SK-N-SH (cell line): Measurements from ENCODE around the gene RIN3. TPM values are rescaled to one million over a fixed set of nuclear protein-coding genes. Genes with fewer than 3 reads are reported as not detected.

Experiments used
- CTCF ChIA-PET: fragments of 300-600, 350-600 bp; formaldehyde crosslinking; extraction: SDS; loops from one replicate; lab custom pipeline; 2021; lab: Yijun Ruan, JAX
- POLR2A ChIA-PET: fragments of 350-600 bp; sonication (Branson Sonifier 250); formaldehyde crosslinking; extraction: SDS; loops from one replicate; lab custom pipeline; 2020; ENCODE audit warnings: antibody characterized with exemption, inconsistent platforms; lab: Yijun Ruan, JAX
- DNase-seq: peaks from one replicate; pipeline ENCODE4 v3.0.0; 2012
- H2AFZ ChIP-seq: fragments of 200-600 bp; sonication (generic); 2 replicates; pipeline ENCODE4 v1.8.1; 2016; ENCODE audit warnings: antibody characterized with exemption, mild to moderate bottlenecking, low read depth
- H3F3A ChIP-seq: fragments of 200-600 bp; sonication (generic); replicated peaks from 2 replicates; pipeline ENCODE3; 2016; ENCODE audit warnings: antibody characterized with exemption, mild to moderate bottlenecking; ENCODE audit not compliant: insufficient read depth
- H3K27ac ChIP-seq, 2 experiments: fragments of 200-500 bp in 1 of 2; fragments of 200-600 bp in 1 of 2; sonication (Bioruptor generic) in 1 of 2; sonication (generic), shearing (Covaris generic) in 1 of 2; 2 replicates each; pipeline versions ENCODE4 v1.5.1 to v1.6.1; 2014 to 2016; ENCODE audit warnings: low read depth in 2 of 2, inconsistent platforms in 1 of 2, low read length in 1 of 2, mild to moderate bottlenecking in 1 of 2, mixed read lengths in 1 of 2
- H3K27me3 ChIP-seq: fragments of 200-600 bp; sonication (generic), shearing (Covaris generic); 2 replicates; pipeline ENCODE4 v1.6.1; 2016; ENCODE audit warnings: mixed run types; ENCODE audit not compliant: insufficient read depth
- H3K36me3 ChIP-seq, 2 experiments: fragments of 200-500 bp in 1 of 2; fragments of 200-600 bp in 1 of 2; sonication (Bioruptor generic) in 1 of 2; sonication (generic) in 1 of 2; replicated peaks in 1 of 2; 2 replicates each; pipeline versions ENCODE3 to v1.5.1; 2014 to 2016; ENCODE audit warnings: low read length in 1 of 2, mild to moderate bottlenecking in 1 of 2; ENCODE audit not compliant: insufficient read depth in 2 of 2, control insufficient read depth in 1 of 2
- H3K4me1 ChIP-seq, 2 experiments: fragments of 200-500 bp in 1 of 2; fragments of 200-600 bp in 1 of 2; sonication (Bioruptor generic) in 1 of 2; sonication (generic), shearing (Covaris generic) in 1 of 2; 2 replicates each; pipeline versions ENCODE4 v1.5.1 to v1.6.1; 2014 to 2016; ENCODE audit warnings: low read depth in 1 of 2, low read length in 1 of 2, mixed run types in 1 of 2; ENCODE audit not compliant: insufficient read depth in 2 of 2, control insufficient read depth in 1 of 2
- H3K4me2 ChIP-seq: fragments of 200-600 bp; sonication (generic), shearing (Covaris generic); 2 replicates; pipeline ENCODE4 v1.6.1; 2017; ENCODE audit warnings: mixed run types
- H3K4me3 ChIP-seq, 2 experiments: fragments of 200-500 bp in 1 of 2; fragments of 200-600 bp in 1 of 2; sonication (Bioruptor generic) in 1 of 2; sonication (generic), shearing (Covaris generic) in 1 of 2; 2 replicates each; pipeline versions ENCODE4 v1.5.1 to v1.8.1; 2014 to 2016; ENCODE audit warnings: low read depth in 2 of 2, inconsistent platforms in 1 of 2, low read length in 1 of 2, mild to moderate bottlenecking in 1 of 2, mixed read lengths in 1 of 2, moderate library complexity in 1 of 2
- H3K79me2 ChIP-seq: fragments of 200-600 bp; sonication (generic); 2 replicates; pipeline ENCODE4 v1.8.1; 2017; ENCODE audit warnings: mild to moderate bottlenecking; ENCODE audit not compliant: insufficient read depth
- H3K9ac ChIP-seq: fragments of 200-600 bp; sonication (generic); 2 replicates; pipeline ENCODE4 v1.6.1; 2017; ENCODE audit warnings: mixed run types
- H3K9me2 ChIP-seq: fragments of 200-600 bp; sonication (generic); 2 replicates; pipeline ENCODE4 v1.6.1; 2017; ENCODE audit warnings: mixed run types
- H3K9me3 ChIP-seq: fragments of 200-600 bp; sonication (generic); 2 replicates; pipeline ENCODE4 v1.6.1; 2017; ENCODE audit warnings: mixed run types, mild to moderate bottlenecking, moderate library complexity
- H4K20me1 ChIP-seq: fragments of 200-600 bp; sonication (generic); 2 replicates; pipeline ENCODE4 v1.6.1; 2017; ENCODE audit warnings: mild to moderate bottlenecking, mixed run types; ENCODE audit not compliant: insufficient read depth
- FOXJ3 ChIP-seq: sonication (generic); formaldehyde crosslinking; IDR thresholded peaks from 2 replicates; pipeline ENCODE4 v1.5.1; 2020; ENCODE audit warnings: mild to moderate bottlenecking, missing genetic modification reagents
- FOXM1 ChIP-seq: IDR thresholded peaks from 2 replicates; pipeline ENCODE4 v1.4.0; 2012; ENCODE audit warnings: low read depth, mild to moderate bottlenecking
- JUND ChIP-seq: IDR thresholded peaks from 2 replicates; pipeline ENCODE4 v1.4.0; 2012
- MEF2A ChIP-seq: IDR thresholded peaks from 2 replicates; pipeline ENCODE4 v1.4.0; 2012; ENCODE audit warnings: low read depth, borderline replicate concordance
- POLR2AphosphoS5 ChIP-seq: IDR thresholded peaks from 2 replicates; pipeline ENCODE4 v1.6.1; 2012; ENCODE audit warnings: low read depth, low read length
- RAD21 ChIP-seq: IDR thresholded peaks from 2 replicates; pipeline ENCODE4 v1.6.1; 2012; ENCODE audit warnings: mild to moderate bottlenecking, low read length
- RCOR1 ChIP-seq: fragments of 150-350 bp; IDR thresholded peaks from 2 replicates; pipeline ENCODE4 v1.6.1; 2017; ENCODE audit warnings: antibody characterized with exemption, low read length
- SIN3A ChIP-seq: IDR thresholded peaks from 2 replicates; pipeline ENCODE4 v1.6.1; 2012; ENCODE audit warnings: low read depth, mild to moderate bottlenecking, low read length, moderate library complexity, borderline replicate concordance
- SMC3 ChIP-seq: IDR thresholded peaks from 2 replicates; pipeline ENCODE4 v1.6.1; 2012; ENCODE audit warnings: low read depth, low read length, improper control_type of control experiment
- TAF1 ChIP-seq: IDR thresholded peaks from 2 replicates; pipeline ENCODE4 v1.6.1; 2012; ENCODE audit warnings: low read depth, mild to moderate bottlenecking, low read length, moderate library complexity, borderline replicate concordance
- WGBS: methylation state at CpG from one replicate; pipeline ENCODE4 v1.1.6; 2017; ENCODE audit warnings: low lambda C conversion rate; 5-methylcytosine and 5-hydroxymethylcytosine counted together
- polyA plus RNA-seq, 3 experiments: library from polyadenylated mRNA; depleted of rRNA; stranded (reverse); fragments of >200 nt; gene quantifications; 2 replicates each; pipeline ENCODE4 v1.2.3, GENCODE V29; 2012
- TF ChIP-seq, protein P1 (sequence below): IDR thresholded peaks from 2 replicates; pipeline ENCODE4 v1.6.1; 2012; ENCODE audit warnings: mild to moderate bottlenecking, low read depth, low read length, moderate library complexity
- TF ChIP-seq, protein P2 (sequence below): fragments of 200-600 bp; sonication (generic); IDR thresholded peaks from 2 replicates; pipeline ENCODE4 v1.6.1; 2017; ENCODE audit warnings: antibody characterized with exemption, mild to moderate bottlenecking, moderate library complexity

RIN3 gene
- polyA plus RNA-seq, 1 of the 3 experiments (the other 2 are of a cell fraction), result 12.4 TPM

DNA sequence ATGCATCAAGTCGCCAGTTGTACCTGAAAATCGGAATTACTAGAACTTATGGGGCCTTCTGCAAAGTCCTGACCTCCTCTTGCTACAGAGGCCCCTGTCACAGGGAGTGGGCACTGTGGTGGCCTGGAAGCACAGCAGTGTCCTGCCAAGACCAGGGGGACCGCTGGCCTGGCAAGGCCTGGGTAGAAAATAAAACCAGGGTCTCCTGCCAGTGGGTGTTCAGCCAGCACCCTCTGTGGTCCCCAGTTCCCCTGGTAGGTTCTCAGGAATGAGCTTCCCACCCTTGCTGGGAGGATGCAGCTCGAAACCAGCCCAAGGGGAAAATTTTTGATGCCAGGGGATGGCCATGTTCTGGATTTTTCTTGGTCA is 43.9 kb downstream of the RIN3 start:
- no peaks in the 10 kb centered on the region for H3K9me3 ChIP-seq
- H2AFZ ChIP-seq, result no peak overlapping the region
- H3K4me2 ChIP-seq, result no peak overlapping the region
- no peaks in the 10 kb centered on the region for H3K9me2 ChIP-seq
- H3K36me3 ChIP-seq, result peaks cover 14 to 17% of the 10 kb centered on the region in 2 experiments
- no peak overlapping the region for H3K9ac ChIP-seq
- no peak for DNase-seq
- peaks cover 0 to 5% of the 10 kb centered on the region in 2 experiments; a peak in 1 of 4 replicates for H3K4me1 ChIP-seq
- no peak overlapping the region for H3K4me3 ChIP-seq
- H3F3A ChIP-seq, result no peaks in the 10 kb centered on the region
- CTCF ChIA-PET, result no interaction called here
- TF ChIP-seq SMC3, result no peak
- TF ChIP-seq JUND, result no peak
- no peak for TF ChIP-seq FOXJ3
- TF ChIP-seq MEF2A, result no peak
- no peak for TF ChIP-seq SIN3A
- TF ChIP-seq FOXM1, result no peak
- TF ChIP-seq POLR2AphosphoS5, result no peak
- H3K27ac ChIP-seq, result no peak overlapping the region
- POLR2A ChIA-PET, result no interaction called here
- WGBS, result 84% methylated on average over 3 of the region's 4 CpGs
- peaks cover 5% of the 10 kb centered on the region; the same call in 1 of the 2 replicates for H3K79me2 ChIP-seq
- H4K20me1 ChIP-seq, result no peaks in the 10 kb centered on the region
- no peaks in the 10 kb centered on the region for H3K27me3 ChIP-seq

DNA sequence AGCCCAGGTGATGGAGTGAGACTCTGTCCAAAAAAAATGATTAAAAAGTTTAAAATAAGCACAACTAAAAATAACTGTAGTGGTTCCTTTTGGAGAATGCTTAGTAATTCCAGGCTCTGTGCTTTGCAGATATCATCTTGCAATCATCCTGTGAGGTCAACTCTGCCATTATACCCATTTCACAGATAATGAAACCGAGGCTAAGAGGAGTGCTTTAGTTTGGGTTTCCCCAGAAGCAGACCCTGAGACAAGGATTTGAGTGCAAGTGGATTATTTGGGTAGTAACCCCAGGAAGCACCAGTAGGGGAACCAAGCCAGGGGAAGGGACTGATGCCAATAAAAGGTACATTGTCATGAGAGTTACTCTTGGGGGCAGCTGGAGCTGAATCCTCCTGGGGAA is 44.7 kb downstream of the RIN3 start:
- no peak overlapping the region for H3K9ac ChIP-seq
- peaks cover 0 to 2% of the 10 kb centered on the region in 2 experiments; a peak in 1 of 4 replicates for H3K4me1 ChIP-seq
- H3K36me3 ChIP-seq, result peaks cover 14 to 17% of the 10 kb centered on the region in 2 experiments
- TF ChIP-seq MEF2A (no peak), TAF1 (no peak), RAD21 (no peak), RCOR1 (no peak)
- TF ChIP-seq, protein P1, sequence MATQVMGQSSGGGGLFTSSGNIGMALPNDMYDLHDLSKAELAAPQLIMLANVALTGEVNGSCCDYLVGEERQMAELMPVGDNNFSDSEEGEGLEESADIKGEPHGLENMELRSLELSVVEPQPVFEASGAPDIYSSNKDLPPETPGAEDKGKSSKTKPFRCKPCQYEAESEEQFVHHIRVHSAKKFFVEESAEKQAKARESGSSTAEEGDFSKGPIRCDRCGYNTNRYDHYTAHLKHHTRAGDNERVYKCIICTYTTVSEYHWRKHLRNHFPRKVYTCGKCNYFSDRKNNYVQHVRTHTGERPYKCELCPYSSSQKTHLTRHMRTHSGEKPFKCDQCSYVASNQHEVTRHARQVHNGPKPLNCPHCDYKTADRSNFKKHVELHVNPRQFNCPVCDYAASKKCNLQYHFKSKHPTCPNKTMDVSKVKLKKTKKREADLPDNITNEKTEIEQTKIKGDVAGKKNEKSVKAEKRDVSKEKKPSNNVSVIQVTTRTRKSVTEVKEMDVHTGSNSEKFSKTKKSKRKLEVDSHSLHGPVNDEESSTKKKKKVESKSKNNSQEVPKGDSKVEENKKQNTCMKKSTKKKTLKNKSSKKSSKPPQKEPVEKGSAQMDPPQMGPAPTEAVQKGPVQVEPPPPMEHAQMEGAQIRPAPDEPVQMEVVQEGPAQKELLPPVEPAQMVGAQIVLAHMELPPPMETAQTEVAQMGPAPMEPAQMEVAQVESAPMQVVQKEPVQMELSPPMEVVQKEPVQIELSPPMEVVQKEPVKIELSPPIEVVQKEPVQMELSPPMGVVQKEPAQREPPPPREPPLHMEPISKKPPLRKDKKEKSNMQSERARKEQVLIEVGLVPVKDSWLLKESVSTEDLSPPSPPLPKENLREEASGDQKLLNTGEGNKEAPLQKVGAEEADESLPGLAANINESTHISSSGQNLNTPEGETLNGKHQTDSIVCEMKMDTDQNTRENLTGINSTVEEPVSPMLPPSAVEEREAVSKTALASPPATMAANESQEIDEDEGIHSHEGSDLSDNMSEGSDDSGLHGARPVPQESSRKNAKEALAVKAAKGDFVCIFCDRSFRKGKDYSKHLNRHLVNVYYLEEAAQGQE, result no peak
- TF ChIP-seq, protein P2, sequence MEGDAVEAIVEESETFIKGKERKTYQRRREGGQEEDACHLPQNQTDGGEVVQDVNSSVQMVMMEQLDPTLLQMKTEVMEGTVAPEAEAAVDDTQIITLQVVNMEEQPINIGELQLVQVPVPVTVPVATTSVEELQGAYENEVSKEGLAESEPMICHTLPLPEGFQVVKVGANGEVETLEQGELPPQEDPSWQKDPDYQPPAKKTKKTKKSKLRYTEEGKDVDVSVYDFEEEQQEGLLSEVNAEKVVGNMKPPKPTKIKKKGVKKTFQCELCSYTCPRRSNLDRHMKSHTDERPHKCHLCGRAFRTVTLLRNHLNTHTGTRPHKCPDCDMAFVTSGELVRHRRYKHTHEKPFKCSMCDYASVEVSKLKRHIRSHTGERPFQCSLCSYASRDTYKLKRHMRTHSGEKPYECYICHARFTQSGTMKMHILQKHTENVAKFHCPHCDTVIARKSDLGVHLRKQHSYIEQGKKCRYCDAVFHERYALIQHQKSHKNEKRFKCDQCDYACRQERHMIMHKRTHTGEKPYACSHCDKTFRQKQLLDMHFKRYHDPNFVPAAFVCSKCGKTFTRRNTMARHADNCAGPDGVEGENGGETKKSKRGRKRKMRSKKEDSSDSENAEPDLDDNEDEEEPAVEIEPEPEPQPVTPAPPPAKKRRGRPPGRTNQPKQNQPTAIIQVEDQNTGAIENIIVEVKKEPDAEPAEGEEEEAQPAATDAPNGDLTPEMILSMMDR, result 0 out of 2 replicates have a peak, but pooled peaks have one; percentile 7
- TF ChIP-seq, all 33 proteins: peak for 1
- H3K4me2 ChIP-seq, result no peak overlapping the region
- ChIA-PET CTCF (no interaction called here), POLR2A (no interaction called here)
- H3F3A ChIP-seq, result peaks cover under 1% of the 10 kb centered on the region
- no peaks in the 10 kb centered on the region for H3K27me3 ChIP-seq
- WGBS, result 31% methylated on average over 1 of the region's 1 CpG
- H3K9me3 ChIP-seq, result no peaks in the 10 kb centered on the region
- no peak overlapping the region for H3K27ac ChIP-seq
- H4K20me1 ChIP-seq, result no peaks in the 10 kb centered on the region
- no peak for DNase-seq
- no peaks in the 10 kb centered on the region for H3K9me2 ChIP-seq
- H3K79me2 ChIP-seq, result no peaks in the 10 kb centered on the region
- no peak overlapping the region for H3K4me3 ChIP-seq
- H2AFZ ChIP-seq, result no peak overlapping the region
